ENCODE results near the gene FILIP1. TPM values are rescaled to one million over a fixed set of nuclear protein-coding genes. Genes with fewer than 3 reads are reported as not detected.

The FILIP1 gene
- polyA plus RNA-seq, 4 donors, result 2.2 to 3.0 (median 2.8) TPM

- DNase-seq (ENCODE audit: low read depth in 4 of 4, low spot score in 3 of 4), result no peak
Measured at GRCh38 chr6:75282706-75283105, 210.9 kb downstream of the FILIP1 start.

GRCh38 chr6:75281653-75282052 is 211.9 kb downstream of the FILIP1 start:
- DNase-seq (ENCODE audit: low read depth in 4 of 4, low spot score in 3 of 4), result no peak

- DNase-seq (ENCODE audit: low read depth in 4 of 4, low spot score in 3 of 4), result no peak
Measured at GRCh38 chr6:75280131-75280855, 213.3 kb downstream of the FILIP1 start.

- DNase-seq (ENCODE audit: low read depth in 4 of 4, low spot score in 3 of 4), result no peak
Measured at GRCh38 chr6:75279418-75279817, 214.2 kb downstream of the FILIP1 start.

- DNase-seq (ENCODE audit: low read depth in 4 of 4, low spot score in 3 of 4), result no peak
Measured at GRCh38 chr6:75278474-75279077, 215.0 kb downstream of the FILIP1 start.

GRCh38 chr6:75275067-75275466 is 218.5 kb downstream of the FILIP1 start:
- no peak for DNase-seq (ENCODE audit: low read depth in 4 of 4, low spot score in 3 of 4)

- no peak for DNase-seq (ENCODE audit: low read depth in 4 of 4, low spot score in 3 of 4)
Measured at GRCh38 chr6:75273009-75273408, 220.6 kb downstream of the FILIP1 start.

GRCh38 chr6:75272145-75272840 is 221.3 kb downstream of the FILIP1 start:
- DNase-seq (ENCODE audit: low read depth in 4 of 4, low spot score in 3 of 4), result no peak

- no peak for DNase-seq (ENCODE audit: low read depth in 4 of 4, low spot score in 3 of 4)
Measured at GRCh38 chr6:75268988-75269354, 224.6 kb downstream of the FILIP1 start.

GRCh38 chr6:75268121-75268987 is 225.2 kb downstream of the FILIP1 start:
- DNase-seq (ENCODE audit: low read depth in 4 of 4, low spot score in 3 of 4), result no peak

GRCh38 chr6:75267461-75267860 is 226.1 kb downstream of the FILIP1 start:
- DNase-seq (ENCODE audit: low read depth in 4 of 4, low spot score in 3 of 4), result no peak

GRCh38 chr6:75266716-75267291 is 226.8 kb downstream of the FILIP1 start:
- no peak for DNase-seq (ENCODE audit: low read depth in 4 of 4, low spot score in 3 of 4)

- DNase-seq (ENCODE audit: low read depth in 4 of 4, low spot score in 3 of 4), result no peak
Measured at GRCh38 chr6:75263401-75263750, 230.2 kb downstream of the FILIP1 start.

GRCh38 chr6:75262716-75263400 is 230.7 kb downstream of the FILIP1 start:
- no peak for DNase-seq (ENCODE audit: low read depth in 4 of 4, low spot score in 3 of 4)

- no peak for DNase-seq (ENCODE audit: low read depth in 4 of 4, low spot score in 3 of 4)
Measured at GRCh38 chr6:75261299-75261698, 232.3 kb downstream of the FILIP1 start.

GRCh38 chr6:75257343-75258087 is 236.1 kb downstream of the FILIP1 start:
- no peak for DNase-seq (ENCODE audit: low read depth in 4 of 4, low spot score in 3 of 4)

- DNase-seq (ENCODE audit: low read depth in 4 of 4, low spot score in 3 of 4), result no peak
Measured at GRCh38 chr6:75250552-75250951, 243.0 kb downstream of the FILIP1 start.

- no peak for DNase-seq (ENCODE audit: low read depth in 4 of 4, low spot score in 3 of 4)
Measured at GRCh38 chr6:75249837-75250236, 243.8 kb downstream of the FILIP1 start.

- DNase-seq (ENCODE audit: low read depth in 4 of 4, low spot score in 3 of 4), result no peak
Measured at GRCh38 chr6:75246386-75246785, 247.2 kb downstream of the FILIP1 start.
